B cell (primary cell): Measurements from ENCODE around the gene STK24. TPM values are rescaled to one million over a fixed set of nuclear protein-coding genes. Genes with fewer than 3 reads are reported as not detected.
"Not testable (repeated sequence)": the region's sequence is repeated elsewhere in the genome, so short reads cannot be mapped to it uniquely, and the experiment has no call there.

ENCODE experiments used
- ATAC-seq: fragments of 200-7000 bp; cut with Tn5 transposase; one replicate; pipeline ENCODE4 v1.10.0; 2021; ENCODE audit warnings: low read depth, mild to moderate bottlenecking, moderate number of reproducible peaks, moderate library complexity
- CTCF ChIA-PET: fragments of 350-600 bp; sonication (Branson Sonifier 250); formaldehyde crosslinking; loops from one replicate; lab custom pipeline; 2021; ENCODE audit warnings: antibody characterized with exemption, inconsistent platforms; lab: Charles Lee
- POLR2A ChIA-PET: fragments of 350-600 bp; sonication (Branson Sonifier 250); formaldehyde crosslinking; loops from one replicate; lab custom pipeline; 2021; ENCODE audit warnings: antibody characterized with exemption; lab: Charles Lee
- DNase-seq: peaks from one replicate; pipeline ENCODE4 v3.0.0; 2013
- H2AFZ ChIP-seq: 2 replicates; pipeline ENCODE4 v1.6.1; 2012; ENCODE audit warnings: mild to moderate bottlenecking, low read depth, low read length; ENCODE audit not compliant: insufficient read depth, poor library complexity, severe bottlenecking
- H3K27ac ChIP-seq, 2 donors: 1 replicate in 1 of 2; 2 replicates in 1 of 2; pipeline ENCODE4 v1.5.1; 2012 to 2013; ENCODE audit warnings: low read length in 2 of 2, mild to moderate bottlenecking in 2 of 2, moderate library complexity in 1 of 2
- H3K27me3 ChIP-seq, 4 experiments: fragments of 200-600 bp in 1 of 4; sonication (generic) in 1 of 4; replicated peaks in 1 of 4; 1 replicate in 2 of 4; 2 replicates in 2 of 4; pipeline versions ENCODE4 v1.6.1 to v1.7.0; 2013 to 2016; ENCODE audit warnings: low read length in 3 of 4, mild to moderate bottlenecking in 2 of 4, mixed read lengths in 1 of 4, moderate library complexity in 1 of 4; ENCODE audit not compliant: insufficient read depth in 4 of 4, control insufficient read depth in 3 of 4; ENCODE audit errors: control extremely low read depth in 1 of 4
- H3K36me3 ChIP-seq, 2 experiments: replicated peaks in 1 of 2; 1 replicate in 1 of 2; 2 replicates in 1 of 2; pipeline versions ENCODE4 v1.6.1 to v1.7.1; 2013; ENCODE audit warnings: low read length in 1 of 2; ENCODE audit not compliant: insufficient read depth in 2 of 2, control insufficient read depth in 1 of 2; ENCODE audit errors: control extremely low read depth in 1 of 2, extremely low read depth in 1 of 2
- H3K4me1 ChIP-seq, 2 donors: fragments of 200-600 bp in 1 of 2; sonication (generic) in 1 of 2; 1 replicate in 1 of 2; 2 replicates in 1 of 2; pipeline versions ENCODE4 v1.5.1 to v1.6.1; 2013 to 2017; ENCODE audit warnings: low read length in 2 of 2; ENCODE audit not compliant: control insufficient read depth in 2 of 2, insufficient read depth in 2 of 2
- H3K4me2 ChIP-seq: replicated peaks from 2 replicates; pipeline ENCODE3; 2012; ENCODE audit warnings: mild to moderate bottlenecking, low read depth, low read length; ENCODE audit not compliant: poor library complexity, severe bottlenecking
- H3K4me3 ChIP-seq, 5 experiments: fragments of 200-600 bp in 1 of 5; sonication (generic) in 1 of 5; 1 replicate in 3 of 5; 2 replicates in 2 of 5; pipeline versions ENCODE4 v1.5.1 to v1.7.0; 2011 to 2016; ENCODE audit warnings: low read length in 4 of 5, mild to moderate bottlenecking in 4 of 5, low read depth in 2 of 5, control low read depth in 1 of 5, moderate library complexity in 1 of 5; ENCODE audit not compliant: insufficient read depth in 1 of 5; ENCODE audit errors: control extremely low read depth in 1 of 5, extremely low read depth in 1 of 5
- H3K79me2 ChIP-seq: fragments of 200-600 bp; sonication (generic); one replicate; pipeline ENCODE4 v1.6.0; 2016; ENCODE audit warnings: low read length; ENCODE audit not compliant: control insufficient read depth, insufficient read depth
- H3K9ac ChIP-seq: fragments of 200-600 bp; sonication (generic); 2 replicates; pipeline ENCODE4 v1.6.1; 2017; ENCODE audit warnings: mild to moderate bottlenecking, low read length, moderate library complexity
- H3K9me3 ChIP-seq, 3 donors: one replicate each; pipeline versions ENCODE4 v1.6.1 to v1.7.1; 2013; ENCODE audit warnings: low read length in 2 of 3; ENCODE audit not compliant: control insufficient read depth in 2 of 3, insufficient read depth in 1 of 3; ENCODE audit errors: control extremely low read depth in 1 of 3
- H4K20me1 ChIP-seq: 2 replicates; pipeline ENCODE4 v1.6.0; 2012; ENCODE audit warnings: mild to moderate bottlenecking, low read length; ENCODE audit not compliant: insufficient read depth, control insufficient read depth, poor library complexity, severe bottlenecking
- H3K27ac Mint-ChIP-seq: one replicate; pipeline ENCODE4 v1.8.0; 2021; ENCODE audit warnings: mixed read lengths
- H3K27me3 Mint-ChIP-seq: one replicate; pipeline ENCODE4 v1.8.0; 2021; ENCODE audit warnings: mixed read lengths
- H3K4me1 Mint-ChIP-seq: one replicate; pipeline ENCODE4 v1.8.0; 2021; ENCODE audit warnings: mixed read lengths
- H3K4me3 Mint-ChIP-seq: one replicate; pipeline ENCODE4 v1.8.0; 2021; ENCODE audit warnings: mixed read lengths
- H3K9me3 Mint-ChIP-seq: one replicate; pipeline ENCODE4 v1.8.0; 2022; ENCODE audit warnings: mixed read lengths; ENCODE audit not compliant: insufficient read depth
- CTCF ChIP-seq: fragments of 200-600 bp; IDR thresholded peaks from one replicate; pipeline ENCODE4 v1.8.0; 2022; ENCODE audit warnings: antibody characterized with exemption, mild to moderate bottlenecking
- EZH2 ChIP-seq: IDR thresholded peaks from 2 replicates; pipeline ENCODE4 v1.6.1; 2012; ENCODE audit warnings: borderline replicate concordance, low read depth, mild to moderate bottlenecking, moderate library complexity, low read length; ENCODE audit not compliant: insufficient read depth, poor library complexity, severe bottlenecking
- WGBS: methylation state at CpG from one replicate; pipeline ENCODE4 v1.1.5; 2013; ENCODE audit warnings: missing lambda C conversion rate; ENCODE audit not compliant: insufficient coverage; 5-methylcytosine and 5-hydroxymethylcytosine counted together
- intact Hi-C: fragments of 100-400 bp; cut with micrococcal nuclease; formaldehyde crosslinking; loops from one replicate; pipeline ENCODE4 v1.10.0; 2022
- polyA plus RNA-seq: library from polyadenylated mRNA; depleted of rRNA; stranded (reverse); fragments of >200 nt; gene quantifications from 2 replicates; pipeline ENCODE4 v1.2.3, GENCODE V29; 2012
- total RNA-seq, 2 donors: library from RNA; stranded (reverse); fragments of 120-200 nt in 1 of 2; gene quantifications; 1 replicate in 1 of 2; 2 replicates in 1 of 2; pipeline versions ENCODE4 v1.2.3 to v1.2.4, GENCODE V29; 2013 to 2022

Gene STK24
- total and polyA plus RNA-seq, 2 donors (not counting 1 experiment from before 2014, with no cell fraction given) = 47.2 to 117 TPM

- Histone ChIP-seq H2AFZ (peak overlapping the region; percentile 13), H3K79me2 (peaks cover 97% of the 10 kb centered on the region), H3K9me3 (peaks cover 0 to 11% (median 0%) of the 10 kb centered on the region in 3 donors), H3K4me1 (peaks cover 87 to 93% of the 10 kb centered on the region in 2 donors), H3K4me2 (peak overlapping the region; percentile 79), H4K20me1 (peaks cover 41% of the 10 kb centered on the region), H3K27ac (peak overlapping the region; percentile 78)
- H3K4me1 Mint-ChIP-seq = peaks cover 94% of the 10 kb centered on the region
- WGBS = 100% methylated on average over 3 of the region's 17 CpGs
- DNase-seq, H3K9me3 Mint-ChIP-seq, ATAC-seq, H3K4me3 ChIP-seq, H3K9ac ChIP-seq, H3K36me3 ChIP-seq, H3K27me3 Mint-ChIP-seq, H3K27me3 ChIP-seq: not testable (repeated sequence)
- intact Hi-C loops = loop anchor here (2.0 to 10.0 kb wide), 5 partner anchors 125 to 1345 kb away; partner anchors contain the start of genes MBNL2, TM9SF2 and UBAC2
- ChIA-PET CTCF (interaction anchor here (1.4 kb wide), 1 partner anchor 26 kb away, joined by 3 read pairs; no protein-coding TSS in a partner anchor), POLR2A (interaction anchor here (0.6 to 0.7 kb wide), 3 partner anchors 60 to 117 kb away, joined by 4 to 7 read pairs (median 5); no protein-coding TSS in a partner anchor)
- H3K27ac Mint-ChIP-seq = peak overlapping the region; percentile 95
- peak overlapping the region; percentile 91 for H3K4me3 Mint-ChIP-seq
These were observed 7.2 kb downstream of the STK24 start for GRCh38 chr13:98569494-98570367.

- H3K4me3 Mint-ChIP-seq = peak overlapping the region; percentile 46
- peak overlapping the region; percentile 92 for H3K27ac Mint-ChIP-seq
- Histone ChIP-seq H3K79me2 (peaks cover 97% of the 10 kb centered on the region), H3K27me3 (no peaks in the 10 kb centered on the region), H2AFZ (no peak overlapping the region), H3K36me3 (no peaks in the 10 kb centered on the region), H3K4me2 (no peak overlapping the region), H3K4me1 (peaks cover 89 to 93% of the 10 kb centered on the region in 2 donors), H3K9ac (no peak overlapping the region), H3K4me3 (no peak overlapping the region), H4K20me1 (peaks cover 42% of the 10 kb centered on the region), H3K9me3 (peaks cover 0 to 11% (median 0%) of the 10 kb centered on the region in 3 donors), H3K27ac (peak overlapping the region; percentile 40 to 78)
- no peak for DNase-seq
- intact Hi-C loops = loop anchor here (1.0 kb wide), 1 partner anchor 7 kb away; no protein-coding TSS in a partner anchor
- POLR2A ChIA-PET = interaction anchor here (0.6 kb wide), 1 partner anchor 59 kb away, joined by 4 read pairs; no protein-coding TSS in a partner anchor
- H3K9me3 Mint-ChIP-seq = no peaks in the 10 kb centered on the region
- CTCF ChIA-PET = no interaction called here
- no peak for TF ChIP-seq EZH2
- TF ChIP-seq CTCF = no peak
- peaks cover 95% of the 10 kb centered on the region for H3K4me1 Mint-ChIP-seq
- 89% methylated on average over 3 of the region's 4 CpGs for WGBS
- no peaks in the 10 kb centered on the region for H3K27me3 Mint-ChIP-seq
- no peak for ATAC-seq
These were observed 8.0 kb downstream of the STK24 start for GRCh38 chr13:98568918-98569317.
